H1 (cell line): Measurements from ENCODE around the gene FGFR2. TPM values are rescaled to one million over a fixed set of nuclear protein-coding genes. Genes with fewer than 3 reads are reported as not detected.

Source experiments
- CTCF ChIA-PET: fragments of 300-600 bp; sonication (Branson Sonifier 250); formaldehyde crosslinking; loops from one replicate; lab custom pipeline; 2021; ENCODE audit not compliant: partially characterized antibody; lab: Charles Lee
- POLR2A ChIA-PET: fragments of 300-600 bp; sonication (Branson Sonifier 250); formaldehyde crosslinking; loops from one replicate; lab custom pipeline; 2021; ENCODE audit warnings: inconsistent platforms; ENCODE audit not compliant: partially characterized antibody; lab: Charles Lee
- DNase-seq, 2 experiments: peaks; one replicate each; pipeline versions ENCODE4 v3.0.0 to v3.0.0-alpha.2; 2010 to 2022; ENCODE audit warnings: low spot score in 2 of 2, low read depth in 1 of 2, mixed read lengths in 1 of 2
- FAIRE-seq: peaks from 2 replicates; lab custom pipeline; 2011; peaks lifted over from hg19 to GRCh38; lab: Jason Lieb, UNC
- H2AFZ ChIP-seq: 2 replicates; pipeline ENCODE4 v1.8.1; 2012; ENCODE audit warnings: low read length, inconsistent platforms
- H2AK5ac ChIP-seq: 2 replicates; pipeline ENCODE4 v1.6.1; 2013; ENCODE audit warnings: low read depth, low read length
- H2BK120ac ChIP-seq: replicated peaks from 2 replicates; pipeline ENCODE3; 2013; ENCODE audit warnings: low read depth, low read length, inconsistent platforms
- H2BK12ac ChIP-seq: 2 replicates; pipeline ENCODE4 v1.6.1; 2013; ENCODE audit warnings: low read depth, low read length
- H2BK15ac ChIP-seq: 2 replicates; pipeline ENCODE4 v1.6.1; 2013; ENCODE audit warnings: low read length
- H2BK20ac ChIP-seq: 2 replicates; pipeline ENCODE4 v1.6.1; 2013; ENCODE audit warnings: low read length
- H2BK5ac ChIP-seq: 2 replicates; pipeline ENCODE4 v1.6.1; 2013; ENCODE audit warnings: low read depth, low read length
- H3K14ac ChIP-seq: 2 replicates; pipeline ENCODE4 v1.6.1; 2013; ENCODE audit warnings: inconsistent platforms; ENCODE audit not compliant: insufficient read length
- H3K18ac ChIP-seq: 2 replicates; pipeline ENCODE4 v1.6.1; 2013; ENCODE audit warnings: low read length; ENCODE audit errors: extremely low read depth
- H3K23ac ChIP-seq: 2 replicates; pipeline ENCODE4 v1.6.1; 2013; ENCODE audit warnings: inconsistent platforms; ENCODE audit not compliant: insufficient read length
- H3K23me2 ChIP-seq: 2 replicates; pipeline ENCODE4 v1.6.1; 2013; ENCODE audit warnings: low read depth, low read length
- H3K27ac ChIP-seq: 2 replicates; pipeline ENCODE4 v1.6.1; 2011; ENCODE audit warnings: low read depth, low read length, inconsistent platforms
- H3K27me3 ChIP-seq, 4 experiments: replicated peaks in 1 of 4; 1 replicate in 1 of 4; 2 replicates in 3 of 4; pipeline versions ENCODE4 v1.6.1 to v1.8.1; 2011 to 2013; ENCODE audit warnings: low read length in 3 of 4, mild to moderate bottlenecking in 3 of 4, inconsistent platforms in 2 of 4, mixed read lengths in 2 of 4, moderate library complexity in 1 of 4; ENCODE audit not compliant: control insufficient read depth in 3 of 4, insufficient read depth in 3 of 4; ENCODE audit errors: extremely low read depth in 1 of 4
- H3K36me3 ChIP-seq, 4 experiments: 2 replicates each; pipeline versions ENCODE4 v1.6.1 to v1.8.1; 2011 to 2013; ENCODE audit warnings: mild to moderate bottlenecking in 4 of 4, low read length in 3 of 4, moderate library complexity in 2 of 4, control low read depth in 1 of 4, inconsistent platforms in 1 of 4; ENCODE audit not compliant: insufficient read depth in 4 of 4, control insufficient read depth in 2 of 4
- H3K4ac ChIP-seq: replicated peaks from 2 replicates; pipeline ENCODE3; 2013; ENCODE audit warnings: low read length, low read depth, mixed read lengths, inconsistent platforms; ENCODE audit not compliant: insufficient read length
- H3K4me1 ChIP-seq, 4 experiments: replicated peaks in 1 of 4; 1 replicate in 1 of 4; 2 replicates in 3 of 4; pipeline versions ENCODE4 v1.6.1 to v1.8.1; 2011 to 2013; ENCODE audit warnings: low read length in 3 of 4, inconsistent platforms in 2 of 4, mixed read lengths in 1 of 4; ENCODE audit not compliant: insufficient read depth in 4 of 4, control insufficient read depth in 3 of 4
- H3K4me2 ChIP-seq, 2 experiments: 2 replicates each; pipeline versions ENCODE4 v1.6.1 to v1.8.1; 2011 to 2013; ENCODE audit warnings: low read depth in 2 of 2, low read length in 2 of 2, control low read depth in 1 of 2, inconsistent platforms in 1 of 2, mild to moderate bottlenecking in 1 of 2; ENCODE audit not compliant: insufficient read depth in 1 of 2
- H3K4me3 ChIP-seq, 4 experiments: fragments of 200-600, 300-600 bp in 1 of 4; sonication (generic), shearing (Covaris generic), sonication (Bioruptor Twin) in 1 of 4; 2 replicates each; pipeline versions ENCODE4 v1.5.1 to v1.8.1; 2011 to 2016; ENCODE audit warnings: low read length in 4 of 4, low read depth in 3 of 4, control low read depth in 2 of 4, inconsistent platforms in 2 of 4, mild to moderate bottlenecking in 2 of 4, mixed read lengths in 1 of 4, moderate library complexity in 1 of 4; ENCODE audit not compliant: insufficient read depth in 2 of 4; ENCODE audit errors: extremely low read depth in 1 of 4
- H3K56ac ChIP-seq: replicated peaks from 2 replicates; pipeline ENCODE3; 2013; ENCODE audit warnings: low read depth, mild to moderate bottlenecking, mixed read lengths, low read length, inconsistent platforms; ENCODE audit not compliant: insufficient read length
- H3K79me1 ChIP-seq: 2 replicates; pipeline ENCODE4 v1.6.1; 2013; ENCODE audit warnings: low read depth, low read length, control low read depth
- H3K79me2 ChIP-seq, 2 experiments: 2 replicates each; pipeline versions ENCODE4 v1.6.1 to v1.8.1; 2012 to 2013; ENCODE audit warnings: low read length in 2 of 2, mild to moderate bottlenecking in 2 of 2, inconsistent platforms in 1 of 2; ENCODE audit not compliant: insufficient read depth in 2 of 2, control insufficient read depth in 1 of 2
- H3K9ac ChIP-seq, 4 experiments: replicated peaks in 1 of 4; 1 replicate in 1 of 4; 2 replicates in 3 of 4; pipeline versions ENCODE4 v1.6.1 to v1.8.1; 2011 to 2013; ENCODE audit warnings: low read depth in 3 of 4, low read length in 3 of 4, control low read depth in 2 of 4, mild to moderate bottlenecking in 2 of 4, moderate library complexity in 2 of 4, inconsistent platforms in 1 of 4; ENCODE audit errors: extremely low read depth in 1 of 4
- H3K9me3 ChIP-seq, 2 experiments: 2 replicates each; pipeline versions ENCODE4 v1.6.1 to v1.8.1; 2012 to 2013; ENCODE audit warnings: mild to moderate bottlenecking in 2 of 2, moderate library complexity in 2 of 2, control low read depth in 1 of 2, inconsistent platforms in 1 of 2, low read depth in 1 of 2, low read length in 1 of 2, mixed read lengths in 1 of 2; ENCODE audit not compliant: insufficient read depth in 2 of 2
- H4K20me1 ChIP-seq, 2 experiments: replicated peaks in 1 of 2; 2 replicates each; pipeline versions ENCODE3 to v1.8.1; 2011 to 2013; ENCODE audit warnings: inconsistent platforms in 2 of 2, low read length in 2 of 2, mild to moderate bottlenecking in 1 of 2; ENCODE audit not compliant: insufficient read depth in 2 of 2, control insufficient read depth in 1 of 2
- H4K5ac ChIP-seq: 2 replicates; pipeline ENCODE4 v1.6.1; 2013; ENCODE audit warnings: low read length, low read depth, mixed read lengths, inconsistent platforms; ENCODE audit not compliant: insufficient read length
- H4K8ac ChIP-seq: 2 replicates; pipeline ENCODE4 v1.8.0; 2013; ENCODE audit warnings: mild to moderate bottlenecking, moderate library complexity, low read length, inconsistent platforms; ENCODE audit not compliant: insufficient read depth; ENCODE audit errors: extremely low read depth
- H4K91ac ChIP-seq: replicated peaks from 2 replicates; pipeline ENCODE3; 2013; ENCODE audit warnings: low read length, mixed read lengths, inconsistent platforms; ENCODE audit not compliant: insufficient read length
- KDM1A ChIP-seq: fragments of 200-600, 300-600 bp; sonication (generic); IDR thresholded peaks from 2 replicates; pipeline ENCODE4 v1.7.1; 2016; ENCODE audit warnings: mild to moderate bottlenecking, low read length, borderline replicate concordance
- TAF7 ChIP-seq: optimal IDR thresholded peaks from 2 replicates; pipeline ENCODE3; 2011; ENCODE audit warnings: low read depth, mild to moderate bottlenecking, inconsistent platforms, low read length, moderate library complexity, borderline replicate concordance
- TEAD4 ChIP-seq: IDR thresholded peaks from 2 replicates; pipeline ENCODE4 v1.6.1; 2012; ENCODE audit warnings: low read depth, low read length, inconsistent platforms, mixed read lengths
- WGBS, 2 experiments: shearing (Covaris generic) in 1 of 2; methylation state at CpG; one replicate each; pipeline versions ENCODE4 v1.1.6 to v1.1.7; 2013 to 2015; ENCODE audit warnings: low lambda C conversion rate in 2 of 2, mixed read lengths in 2 of 2, inconsistent platforms in 1 of 2, low coverage in 1 of 2, missing lambda C conversion rate in 1 of 2; ENCODE audit not compliant: insufficient replicate concordance in 2 of 2, insufficient coverage in 1 of 2, insufficient read length in 1 of 2; ENCODE audit errors: extremely low coverage in 1 of 2, missing lambda C conversion rate in 1 of 2; 5-methylcytosine and 5-hydroxymethylcytosine counted together
- polyA plus RNA-seq, 7 experiments: library from polyadenylated mRNA; depleted of rRNA in 3 of 7; stranded (reverse) in 5 of 7; unstranded in 2 of 7; fragments of >200 nt in 5 of 7; fragments of 200-250 nt in 2 of 7; gene quantifications; 1 replicate in 5 of 7; 2 replicates in 1 of 7; 4 replicates in 1 of 7; pipeline versions ENCODE4 v1.2.1 to v1.2.3, GENCODE V29; 2011 to 2013; ENCODE audit warnings: missing spikeins in 2 of 7, mixed read lengths in 2 of 7
- total RNA-seq: library from RNA; stranded (reverse); fragmentation: NEBNext Ultra II Directional; extraction: Animal tissue kit (Norgen Biotek cat#: 25700); gene quantifications from 2 replicates; pipeline ENCODE4 v1.2.1, GENCODE V29; 2021

Gene FGFR2
- total and polyA plus RNA-seq, 2 of the 8 experiments (the other 6 are each of a cell fraction or from before 2014, with no cell fraction given): 50.2 to 81.2 TPM

- no peak overlapping the region; the same call in 1 of the 2 replicates for H2AFZ ChIP-seq
- H3K79me1 ChIP-seq: no peaks in the 10 kb centered on the region
- peak overlapping the region; percentile 19 for H2BK120ac ChIP-seq
- no peak overlapping the region for H3K4ac ChIP-seq
- no peaks in the 10 kb centered on the region for H3K9me3 ChIP-seq
- H3K79me2 ChIP-seq: no peaks in the 10 kb centered on the region
- peak overlapping the region; percentile 78 for H3K18ac ChIP-seq
- peak overlapping the region; percentile 41; the same call in 1 of the 2 replicates for H2AK5ac ChIP-seq
- no peaks in the 10 kb centered on the region; the same call in 1 of the 2 replicates for H3K23me2 ChIP-seq
- FAIRE-seq (peak; percentile 7), DNase-seq (no peak)
- WGBS, 2 experiments: 81% methylated on average over 4 of the region's 6 CpGs; no CpG with 5 or more reads in 1 of the 2 experiments
- ChIA-PET CTCF (interaction anchor here (1.3 to 1.4 kb wide), 2 partner anchors 149 to 514 kb away, joined by 4 read pairs; no protein-coding TSS in a partner anchor), POLR2A (interaction anchor here (1.1 kb wide), 1 partner anchor 9 kb away, joined by 3 read pairs; no protein-coding TSS in a partner anchor)
- H3K27me3 ChIP-seq: peaks cover 0 to 2% (median 0%) of the 10 kb centered on the region in 4 experiments; a peak in 2 of 7 replicates
- H3K4me2 ChIP-seq: peak overlapping the region; percentile 24 to 48; a peak in 2 of 4 replicates
- H3K14ac ChIP-seq: no peak overlapping the region
- H4K8ac ChIP-seq: no peak overlapping the region
- H3K23ac ChIP-seq: no peak overlapping the region
- peak overlapping the region; percentile 69 for H2BK5ac ChIP-seq
- H4K20me1 ChIP-seq: no peaks in the 10 kb centered on the region
- H3K56ac ChIP-seq: no peak overlapping the region
- no peak overlapping the region for H4K5ac ChIP-seq
- H3K4me3 ChIP-seq: no peak overlapping the region
- peak overlapping the region; percentile 77 for H2BK12ac ChIP-seq
- H3K36me3 ChIP-seq: no peaks in the 10 kb centered on the region
- peak overlapping the region; percentile 25 for H4K91ac ChIP-seq
- no peak overlapping the region for H3K9ac ChIP-seq
- no peak overlapping the region for H2BK15ac ChIP-seq
- no peak for TF ChIP-seq TEAD4
- TF ChIP-seq TAF7: no peak
- TF ChIP-seq KDM1A: 0 out of 2 replicates have a peak, but pooled peaks have one; percentile 63
- no peak overlapping the region; the same call in 1 of the 2 replicates for H3K27ac ChIP-seq
- peaks cover 7 to 12% (median 10%) of the 10 kb centered on the region in 4 experiments for H3K4me1 ChIP-seq
- no peak overlapping the region for H2BK20ac ChIP-seq
Observed at GRCh38 chr10:121459279-121459621, 139.0 kb downstream of the FGFR2 start.
